NCI-H1092 treated with DMSO at 0.1 percent for 48 hours (cell line): ENCODE results near the gene PSPN.
"Not testable (repeated sequence)": the region's sequence is repeated elsewhere in the genome, so short reads cannot be mapped to it uniquely, and the experiment has no call there.

Experiments
- DNase-seq: peaks from one replicate; lab custom pipeline; 2025; lab: John Stamatoyannopoulos, UW

PSPN gene

DNA sequence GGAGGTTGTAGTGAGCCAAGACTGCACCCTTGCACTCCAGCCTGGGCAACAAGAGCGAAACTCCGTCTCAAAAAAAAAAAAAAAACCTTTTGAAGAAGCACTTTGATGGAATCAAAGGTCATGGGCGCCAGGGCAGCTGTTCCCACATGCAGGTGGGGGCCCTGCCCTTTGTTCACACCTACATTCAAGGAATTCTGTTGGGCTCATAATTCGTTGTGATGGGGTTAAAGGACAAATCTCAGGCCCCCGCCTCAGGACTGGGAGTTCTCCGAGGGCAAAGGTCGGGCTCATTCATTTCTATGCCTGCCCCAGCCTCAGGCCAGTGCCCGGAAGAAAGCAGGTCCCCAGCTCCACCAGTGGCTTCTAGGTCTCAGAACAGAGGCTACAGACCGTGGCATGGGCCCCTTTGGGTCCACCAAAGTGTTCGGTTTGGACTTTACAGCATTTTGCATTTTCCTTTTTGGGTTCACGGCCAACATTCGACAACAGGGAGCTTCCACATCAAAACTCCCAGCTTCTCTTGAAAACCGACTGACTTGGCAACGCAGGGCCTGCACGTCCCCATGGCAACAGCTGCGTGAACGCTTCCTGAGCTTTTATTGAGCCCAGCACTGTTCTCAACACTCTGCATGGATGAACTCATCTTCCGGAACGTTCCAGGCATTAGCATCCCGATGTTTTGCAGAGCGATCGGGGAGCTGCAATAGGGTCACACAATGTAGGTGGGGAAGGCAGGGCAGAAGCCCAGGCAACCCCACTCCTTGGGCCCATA is 27.3 kb upstream of the PSPN start:
- peak; percentile 40 for DNase-seq

DNA sequence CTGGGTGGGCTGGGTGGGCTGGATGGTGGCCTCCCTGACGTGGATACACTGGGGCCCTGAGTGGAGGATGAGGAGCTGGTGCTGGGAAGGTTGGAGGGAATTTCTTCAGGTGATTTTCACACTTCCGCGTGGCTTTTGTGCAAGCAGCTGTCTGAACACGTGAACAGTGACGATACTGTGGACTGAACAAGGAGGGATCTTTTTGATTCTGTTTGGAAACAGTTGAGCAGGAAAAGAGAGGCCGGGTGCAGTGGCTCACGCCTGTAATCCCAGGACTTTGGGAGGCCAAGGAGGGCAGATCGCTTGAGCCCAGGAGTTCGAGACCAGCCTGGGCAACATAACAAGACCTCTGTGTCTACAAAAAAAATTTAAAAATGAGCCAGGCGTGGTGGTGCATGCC is 26.3 kb upstream of the PSPN start:
- DNase-seq: no peak

DNA sequence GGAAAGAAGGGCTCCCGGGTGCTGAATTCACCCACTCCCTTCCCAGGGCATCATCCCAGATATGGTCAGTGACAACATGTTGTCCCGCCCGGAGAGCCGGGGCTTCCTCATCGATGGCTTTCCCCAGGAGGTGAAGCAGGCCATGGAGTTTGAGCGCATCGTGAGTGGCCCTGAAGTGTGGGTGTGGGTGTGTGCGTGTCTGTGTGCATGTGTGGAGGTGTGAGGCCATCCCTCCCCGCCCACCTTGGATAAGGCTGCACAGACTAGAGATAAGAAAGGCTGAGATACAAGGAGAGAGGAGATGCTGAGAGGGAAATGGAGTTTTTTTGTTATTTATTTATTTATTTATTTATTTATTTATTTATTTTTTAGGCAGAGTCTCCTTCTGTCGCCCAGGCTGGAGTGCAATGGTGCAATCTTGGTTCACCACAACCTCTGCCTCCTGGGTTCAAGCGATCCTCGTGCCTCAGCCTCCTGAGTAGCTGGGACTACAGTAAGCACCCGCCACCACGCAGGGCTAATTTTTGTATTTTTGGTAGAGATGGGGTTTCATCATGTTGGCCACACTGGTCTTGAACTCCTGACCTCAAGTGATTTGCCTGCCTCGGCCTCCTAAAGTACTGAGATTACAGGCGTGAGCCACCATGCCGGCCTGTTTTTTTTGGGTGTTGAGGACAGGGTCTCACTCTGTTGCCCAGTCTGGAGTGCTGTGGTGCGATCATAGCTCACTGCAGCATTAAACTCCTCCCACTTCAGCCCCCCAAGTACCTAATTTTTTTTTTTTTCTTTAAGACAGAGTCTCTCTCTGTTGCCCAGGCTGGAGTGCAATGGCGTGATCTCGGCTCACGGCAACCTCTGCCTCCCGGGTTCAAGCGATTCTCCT is 24.6 kb upstream of the PSPN start:
- not testable (repeated sequence) for DNase-seq

DNA sequence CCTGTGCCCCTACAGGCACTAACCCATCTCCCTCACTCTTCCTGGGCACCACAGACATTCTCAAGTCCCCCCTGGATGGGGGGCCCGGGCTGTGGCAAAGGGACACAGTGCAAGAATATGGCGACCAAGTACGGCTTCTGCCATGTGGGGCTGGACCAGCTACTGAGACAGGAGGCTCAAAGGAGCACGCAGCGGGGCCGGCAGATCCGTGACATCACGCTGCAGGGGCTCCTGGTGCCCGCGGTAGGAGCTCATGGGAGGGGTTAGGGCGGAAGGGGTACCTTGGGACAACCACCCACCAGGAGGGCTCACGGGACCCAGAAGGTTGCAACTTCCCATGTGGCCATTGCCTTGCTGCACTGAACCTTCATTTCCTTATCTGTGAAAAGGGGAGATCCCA is 20.6 kb upstream of the PSPN start:
- no peak for DNase-seq

DNA sequence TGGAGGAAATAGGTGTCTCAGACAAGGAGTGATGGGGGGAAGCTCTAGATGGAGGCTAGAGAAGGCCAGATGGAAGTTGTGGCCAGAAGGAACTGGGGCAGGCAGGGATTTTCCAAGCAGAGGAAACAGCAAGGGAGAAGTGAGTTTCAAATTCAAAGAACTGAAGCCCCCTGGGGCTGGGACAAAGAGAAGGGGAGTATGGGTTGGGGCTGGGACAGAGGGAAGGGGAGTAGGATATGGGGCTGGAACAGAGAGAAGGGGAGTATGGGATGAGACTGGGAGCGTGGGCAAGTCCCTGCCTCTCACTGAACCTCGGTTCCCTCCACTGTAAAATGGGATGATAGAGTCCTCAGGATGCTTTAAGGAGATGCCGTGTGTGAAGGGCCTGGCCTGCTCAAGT is 19.1 kb upstream of the PSPN start:
- no peak for DNase-seq

DNA sequence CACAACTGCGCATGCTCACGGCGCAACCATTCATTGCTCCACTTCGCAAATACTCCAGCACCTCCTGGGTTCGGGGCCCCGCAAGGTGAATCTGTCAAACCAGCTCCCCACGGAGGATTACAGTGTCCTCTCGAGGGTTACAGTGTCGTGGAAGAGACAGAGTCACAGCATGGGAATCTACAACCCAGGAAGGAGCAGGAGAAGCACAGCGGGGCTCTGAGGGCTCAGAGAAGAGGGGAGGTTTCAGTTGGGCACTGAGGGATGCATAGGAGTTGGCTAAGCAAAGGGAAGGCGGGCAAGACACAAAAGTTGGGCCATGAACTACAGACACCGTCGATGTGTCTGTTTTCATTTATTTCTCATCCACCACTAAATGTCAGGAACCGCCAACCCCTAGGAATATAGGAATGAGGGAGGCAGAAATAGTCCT is 18.3 kb upstream of the PSPN start:
- no peak for DNase-seq

DNA sequence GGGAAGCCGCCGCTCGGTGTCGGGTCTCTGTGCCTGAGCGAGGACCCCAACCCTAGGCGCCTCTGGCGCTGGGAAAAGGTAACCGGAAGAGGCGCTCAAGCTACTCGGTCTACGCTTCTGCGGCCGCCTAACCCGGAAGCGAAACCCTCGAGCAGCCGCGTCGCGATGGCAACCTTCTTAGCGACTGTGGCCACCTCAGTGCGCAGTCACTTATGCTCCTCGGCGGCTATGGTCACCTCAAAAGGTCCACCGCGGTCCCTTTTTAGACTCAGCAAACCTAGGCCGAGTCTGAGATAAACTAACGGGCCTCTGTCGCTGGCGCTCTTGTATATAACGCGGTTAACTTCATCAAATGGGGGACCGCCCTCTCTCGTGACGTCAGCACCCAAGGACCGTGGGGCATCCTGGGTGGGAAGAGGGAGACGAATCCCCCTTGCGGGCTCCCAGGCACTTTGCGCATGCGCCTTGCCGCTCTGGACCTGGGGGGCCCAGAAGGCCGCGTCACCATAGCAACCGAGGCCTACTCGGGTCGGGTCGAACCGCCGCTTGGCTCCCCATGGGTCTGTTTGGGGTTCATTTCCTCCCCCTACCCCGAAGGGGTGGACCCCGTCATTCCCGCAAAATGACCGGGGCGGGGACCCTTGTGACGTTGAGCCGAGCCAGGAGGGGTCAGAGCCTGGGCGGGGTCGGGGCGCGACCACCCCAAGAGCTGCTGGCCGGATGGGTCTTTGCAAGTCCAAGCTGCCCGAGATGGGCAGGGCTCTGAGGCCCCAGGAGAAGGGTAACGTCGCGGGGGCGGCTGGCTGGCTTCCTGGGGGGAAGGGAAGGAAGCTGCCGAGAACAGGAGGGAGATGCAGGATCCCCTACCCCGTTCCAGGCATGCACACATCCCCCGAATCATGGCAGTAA is 17.6 kb upstream of the PSPN start, which contains the start of gene GTF2F1:
Gene GTF2F1, minus strand, starts transcription at position 91 of the 909 bp plus-strand sequence. CDS start 169 bp downstream, outside the sequence.
- peak; percentile 97 for DNase-seq

DNA sequence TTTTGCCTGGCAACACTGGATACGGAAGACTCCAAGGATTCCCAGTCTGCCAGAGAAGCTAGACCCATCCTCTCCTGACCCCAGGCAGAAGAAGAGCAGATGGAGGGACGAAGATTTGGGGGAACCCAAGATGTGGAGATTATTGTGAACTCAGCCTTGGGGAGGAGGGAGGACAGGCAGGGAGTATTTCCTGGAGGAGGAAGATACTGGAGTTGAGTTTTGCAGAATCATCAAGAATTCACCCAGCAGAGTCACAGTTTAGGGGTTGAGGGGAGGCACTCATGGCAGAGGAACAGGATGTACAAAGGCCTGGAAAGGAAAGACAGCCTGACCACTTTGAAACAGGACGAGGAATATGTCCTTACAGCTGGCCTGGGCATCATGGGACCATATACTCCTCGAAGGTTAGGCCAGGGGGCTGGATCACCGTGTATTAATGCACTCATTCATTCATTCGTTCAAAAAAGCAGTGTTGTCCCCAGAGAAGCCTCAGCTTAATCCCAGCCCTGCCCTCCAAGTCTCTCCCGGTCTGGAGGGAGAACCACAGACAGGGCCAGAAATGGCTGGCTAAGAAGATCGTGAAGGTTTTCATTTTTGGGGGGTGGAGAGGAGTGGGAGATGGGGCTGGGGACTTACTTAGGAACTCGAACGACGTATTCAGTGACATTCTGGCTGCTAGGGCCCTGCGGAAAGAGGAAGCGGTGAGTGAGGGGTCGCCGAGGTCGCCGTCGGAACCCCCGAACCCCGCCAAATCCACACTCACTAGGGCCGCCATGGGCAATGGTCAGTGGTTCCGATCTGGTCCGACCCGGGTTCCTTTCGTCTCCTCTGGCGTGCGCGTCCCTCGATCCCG is 16.7 kb upstream of the PSPN start:
- DNase-seq: no peak

DNA sequence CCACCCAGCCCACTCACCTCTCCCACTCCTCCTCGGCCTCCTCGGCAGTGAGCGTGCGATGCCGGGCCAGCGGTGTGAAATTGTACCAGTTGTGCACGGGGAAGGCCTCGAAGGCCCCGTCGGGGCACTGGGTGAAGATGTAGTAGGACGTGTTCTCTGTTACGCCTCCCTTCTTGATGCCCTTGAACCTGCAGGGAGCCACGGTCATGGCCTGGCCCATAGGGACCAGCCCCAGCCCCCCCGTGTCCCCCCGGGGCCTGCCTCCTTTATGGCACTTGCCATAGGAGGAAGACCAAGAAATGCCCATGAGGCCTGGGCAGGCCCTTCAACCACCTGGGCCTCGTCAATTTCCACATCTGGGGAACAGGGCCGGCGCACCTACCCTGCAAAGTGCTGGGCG is 11.6 kb upstream of the PSPN start:
- DNase-seq: no peak

DNA sequence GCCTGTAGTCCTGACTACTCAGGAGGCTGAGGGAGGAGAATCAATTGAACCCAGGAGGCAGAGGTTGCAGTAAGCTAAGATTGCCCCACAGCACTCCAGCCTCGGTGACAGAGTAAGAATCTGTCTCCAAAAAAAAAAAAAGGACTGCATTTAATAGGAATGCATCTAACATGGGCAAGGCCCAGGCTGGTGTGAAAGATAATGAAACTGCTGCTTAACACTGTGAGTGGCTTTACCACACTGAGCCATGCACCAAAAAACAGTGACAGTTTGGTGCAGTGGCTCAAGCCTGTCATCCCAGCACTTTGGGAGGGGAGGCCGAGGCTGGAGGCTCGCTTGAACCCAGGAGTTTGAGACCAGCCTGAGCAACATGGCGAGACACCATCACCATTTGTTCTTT is 8.6 kb upstream of the PSPN start:
- DNase-seq: no peak

DNA sequence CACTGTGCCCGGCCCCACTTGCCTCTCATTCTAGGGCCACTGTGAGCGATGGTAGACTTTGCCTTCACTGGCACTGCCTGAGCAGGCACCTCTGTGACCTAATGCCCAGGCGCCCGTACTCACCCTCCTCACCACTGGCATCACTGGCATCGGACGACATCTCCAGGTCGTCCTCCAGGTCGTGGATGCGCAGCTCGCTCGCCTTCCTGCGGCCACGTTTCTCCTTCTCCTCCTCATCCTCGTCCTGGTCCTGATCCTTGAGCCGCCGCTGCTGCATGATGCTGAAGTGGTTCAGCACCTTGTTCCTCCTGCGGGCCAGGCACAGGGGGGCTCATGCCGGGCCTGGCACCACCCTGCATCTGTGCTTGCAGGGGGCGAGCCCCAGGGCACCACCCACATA is 7.5 kb upstream of the PSPN start:
- no peak for DNase-seq

DNA sequence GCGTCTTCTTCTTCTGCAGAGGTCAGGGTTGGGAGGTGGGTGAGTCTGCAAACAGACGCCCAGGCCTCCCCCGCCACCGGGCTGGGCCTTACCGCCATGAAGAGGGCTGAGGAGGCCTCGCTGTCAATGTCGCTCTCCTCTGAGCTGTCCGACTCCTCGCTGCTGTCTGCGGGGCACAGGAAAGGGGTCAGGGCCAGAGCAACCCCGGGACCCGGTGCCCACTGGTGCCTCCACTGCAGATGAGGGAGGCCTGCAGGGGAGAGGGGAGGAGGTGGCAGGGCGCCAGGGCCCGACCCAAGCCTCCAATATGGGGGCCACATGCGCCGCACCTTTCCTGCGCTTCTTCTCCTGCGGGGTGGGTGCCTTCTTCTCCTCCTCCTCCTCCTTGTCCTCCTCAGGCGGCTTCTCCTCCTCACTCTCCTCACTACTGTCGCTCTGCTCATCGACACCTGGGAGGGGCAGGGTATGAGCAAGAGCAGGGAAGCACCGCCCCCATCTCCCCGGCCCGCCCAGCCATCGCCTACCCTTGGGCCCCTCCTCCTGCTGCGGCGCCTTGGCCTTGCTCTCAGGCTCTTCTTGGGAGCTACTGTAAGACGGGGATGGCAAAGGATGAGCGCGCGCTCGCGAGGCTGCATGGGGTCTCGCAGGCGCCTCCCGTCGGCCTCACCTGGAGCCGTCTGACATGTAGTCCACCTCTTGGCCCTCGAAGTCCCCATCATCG is 5.5 kb upstream of the PSPN start:
- DNase-seq: no peak

DNA sequence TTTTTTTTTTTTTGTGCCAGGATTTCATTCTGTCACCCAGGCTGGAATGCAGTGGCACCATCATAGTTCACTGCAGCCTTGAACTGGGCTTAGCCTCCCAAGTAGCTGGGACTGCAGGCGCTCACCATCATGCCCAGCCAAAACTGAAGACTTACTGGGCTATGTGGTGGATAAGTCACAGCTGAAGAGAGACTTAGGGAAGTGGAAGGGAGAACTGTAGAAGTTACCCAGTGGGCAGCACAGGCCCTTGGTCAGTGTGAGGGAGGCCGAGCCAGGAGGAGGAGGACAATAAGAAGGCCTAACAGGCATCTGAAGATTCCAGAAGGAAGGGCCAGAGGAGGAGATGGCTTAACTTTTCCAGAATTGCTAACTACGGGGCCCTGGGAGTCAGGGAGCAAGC is 4.0 kb upstream of the PSPN start:
- no peak for DNase-seq

DNA sequence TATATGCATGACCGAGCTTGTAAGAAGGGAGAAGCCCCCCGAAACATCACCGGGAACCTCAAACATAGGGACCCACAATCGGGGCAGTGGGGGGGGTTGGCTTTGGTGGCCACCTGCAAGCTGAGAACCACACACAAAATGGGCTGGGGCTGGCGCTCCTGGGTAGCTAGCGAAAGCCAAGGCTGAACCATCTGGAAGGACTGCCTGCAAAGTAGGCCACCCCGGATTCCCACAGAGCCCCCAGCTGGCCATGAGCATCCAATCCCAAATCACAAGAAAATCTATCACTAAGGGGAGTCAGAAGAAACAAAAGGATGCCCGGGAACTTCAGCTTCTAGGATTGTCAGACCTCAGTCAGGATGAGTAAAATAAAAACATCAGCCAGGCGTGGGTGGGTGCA is 2.8 kb upstream of the PSPN start:
- no peak for DNase-seq

DNA sequence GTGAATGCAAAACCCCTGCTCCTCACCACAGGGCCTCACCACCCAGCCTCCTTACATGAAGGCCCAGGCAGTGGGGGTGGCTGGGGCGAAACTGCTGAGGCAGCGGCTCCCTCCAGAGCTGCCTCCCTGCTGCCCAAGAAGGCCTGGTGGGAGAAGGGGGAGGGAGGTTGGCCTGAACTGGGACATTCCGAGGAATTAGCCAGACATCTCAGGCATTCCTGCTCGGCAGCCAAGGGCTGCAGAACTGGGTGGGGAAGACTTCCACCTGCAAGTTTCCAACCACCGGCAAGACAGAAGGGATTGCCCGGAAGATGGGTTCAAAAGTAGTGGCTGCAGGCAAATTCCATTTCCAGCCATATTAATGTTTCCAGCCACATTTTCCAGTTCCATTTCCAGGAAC is 2.3 kb upstream of the PSPN start:
- DNase-seq: no peak

DNA sequence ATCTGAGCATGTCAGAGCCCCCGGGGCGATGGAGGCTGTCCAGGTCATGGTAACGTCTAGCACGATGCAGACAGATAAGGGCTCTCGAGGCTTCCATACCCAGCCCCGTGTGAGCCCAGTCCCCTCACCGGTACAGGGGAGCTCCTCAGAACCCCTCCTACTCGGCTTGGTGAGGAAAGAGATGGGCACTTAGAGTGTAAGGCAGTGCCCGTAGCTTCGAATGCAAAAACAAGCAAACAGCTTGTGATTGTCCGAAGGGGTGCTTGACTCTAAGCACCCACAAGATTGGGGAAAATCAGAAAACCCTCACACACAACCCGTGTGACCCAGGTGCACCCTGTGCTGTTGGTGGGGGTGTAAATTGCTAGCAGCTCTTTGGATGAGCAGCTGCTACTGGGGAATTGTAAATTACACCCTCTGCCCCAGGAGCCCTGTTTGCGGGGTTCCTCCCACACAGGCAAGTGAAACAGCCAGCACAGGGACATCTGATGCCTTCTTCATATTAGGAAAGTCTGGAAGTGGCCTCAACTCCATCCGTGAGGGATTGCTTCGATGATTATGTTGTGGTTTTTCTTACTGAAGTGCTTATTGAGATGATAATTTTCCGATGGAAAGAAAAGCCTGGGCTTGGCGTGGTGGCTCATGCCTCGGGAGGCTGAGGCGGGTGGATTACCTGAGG is 918 bp upstream of the PSPN start:
- DNase-seq: no peak

DNA sequence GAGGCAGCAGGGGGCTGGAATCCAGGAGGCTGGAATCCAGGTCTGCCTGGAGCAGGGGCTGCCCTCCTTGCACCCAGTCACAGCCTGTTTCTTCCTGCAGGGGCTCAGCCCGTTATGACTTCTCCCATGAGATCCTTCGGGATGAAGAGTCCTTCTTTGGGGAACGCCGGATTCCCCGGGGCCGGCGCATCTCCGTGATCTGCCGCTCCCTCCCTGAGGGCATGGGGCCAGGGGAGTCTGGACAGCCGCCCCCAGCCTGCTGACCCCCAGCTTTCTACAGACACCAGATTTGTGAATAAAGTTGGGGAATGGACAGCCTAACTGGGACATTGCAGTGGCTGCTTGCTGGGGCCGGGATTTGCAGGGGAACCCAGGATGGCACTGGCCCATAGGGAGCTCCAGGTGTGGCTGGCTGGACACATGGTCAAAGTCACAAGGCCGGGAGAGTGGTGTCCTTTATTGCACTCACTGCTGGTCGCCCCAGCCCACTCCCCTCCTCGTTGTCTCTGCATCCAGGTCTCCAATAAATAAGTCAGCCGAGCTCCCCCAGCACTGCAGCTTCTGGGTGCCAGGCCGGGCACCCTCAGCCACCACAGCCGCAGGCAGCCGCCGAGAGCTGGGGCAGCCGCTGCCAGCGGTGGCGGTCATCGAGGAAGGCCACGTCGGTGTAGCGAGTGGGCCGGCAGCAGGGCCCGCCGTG is 872 bp downstream of the PSPN start:
- no peak for DNase-seq

DNA sequence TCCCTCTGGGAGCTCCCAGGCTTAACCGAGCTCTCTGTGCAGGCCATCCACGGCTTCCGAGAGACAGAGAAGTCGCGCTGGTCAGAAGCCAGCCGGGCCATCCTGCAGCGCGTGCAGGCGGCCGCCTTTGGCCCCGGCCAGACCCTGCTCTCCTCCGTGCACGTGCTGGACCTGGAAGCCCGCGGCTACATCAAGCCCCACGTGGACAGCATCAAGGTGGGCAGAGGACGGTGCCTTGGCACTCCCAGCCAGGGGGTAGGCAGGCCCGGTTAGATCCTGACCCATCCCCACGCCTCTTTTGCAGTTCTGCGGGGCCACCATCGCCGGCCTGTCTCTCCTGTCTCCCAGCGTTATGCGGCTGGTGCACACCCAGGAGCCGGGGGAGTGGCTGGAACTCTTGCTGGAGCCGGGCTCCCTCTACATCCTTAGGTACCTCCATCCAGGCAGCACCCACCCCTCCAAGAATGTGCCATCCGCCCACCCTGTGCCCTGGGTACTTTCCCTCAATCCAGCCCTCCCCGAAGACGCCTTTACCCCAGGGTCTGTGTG is 1.5 kb downstream of the PSPN start:
- no peak for DNase-seq

DNA sequence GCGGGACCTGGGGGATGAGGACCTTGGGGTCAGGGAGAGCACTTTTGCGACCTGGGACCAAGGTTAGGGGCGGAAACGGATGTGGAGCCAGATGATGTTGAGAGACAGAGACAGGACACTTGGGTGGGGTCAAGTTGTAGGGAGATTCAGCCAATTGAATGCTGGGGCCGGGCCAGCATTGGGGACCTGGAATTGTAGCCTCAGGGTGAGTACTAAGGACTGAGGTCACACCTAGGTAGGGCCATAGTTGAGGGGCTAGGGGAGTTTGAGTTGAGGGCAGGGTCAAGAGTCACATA is 2.0 kb downstream of the PSPN start:
- no peak for DNase-seq
